Subcutaneous adipose tissue (tissue), 4 donors: Measurements from ENCODE around the gene SLC11A1. TPM values are rescaled to one million over a fixed set of nuclear protein-coding genes. Genes with fewer than 3 reads are reported as not detected.

Source experiments
- CTCF ChIP-seq: fragments of 450-650 bp; IDR thresholded peaks from one replicate; pipeline ENCODE4 v1.5.1; 2016; ENCODE audit warnings: low read depth, mild to moderate bottlenecking, control low read depth, antibody characterized with exemption, moderate library complexity
- total RNA-seq, 4 donors: library from RNA; depleted of rRNA; stranded (reverse); fragments of >200 nt; gene quantifications; one replicate each; pipeline ENCODE4 v1.1.0, GENCODE V29; 2016

SLC11A1 gene
- total RNA-seq, 4 donors from 2014 or later = 50.5 to 103 (median 65.4) TPM

GRCh38 chr2:218367415-218368149, 14.5 kb upstream of the SLC11A1 start:
- no peak for TF ChIP-seq CTCF

- TF ChIP-seq CTCF = no peak
These were observed 13.9 kb upstream of the SLC11A1 start for GRCh38 chr2:218368150-218368528.

GRCh38 chr2:218368621-218369153, 13.4 kb upstream of the SLC11A1 start:
- TF ChIP-seq CTCF = no peak

GRCh38 chr2:218369330-218369729, 12.7 kb upstream of the SLC11A1 start:
- TF ChIP-seq CTCF = no peak

GRCh38 chr2:218370410-218371063, 11.5 kb upstream of the SLC11A1 start:
- TF ChIP-seq CTCF = no peak

DNA sequence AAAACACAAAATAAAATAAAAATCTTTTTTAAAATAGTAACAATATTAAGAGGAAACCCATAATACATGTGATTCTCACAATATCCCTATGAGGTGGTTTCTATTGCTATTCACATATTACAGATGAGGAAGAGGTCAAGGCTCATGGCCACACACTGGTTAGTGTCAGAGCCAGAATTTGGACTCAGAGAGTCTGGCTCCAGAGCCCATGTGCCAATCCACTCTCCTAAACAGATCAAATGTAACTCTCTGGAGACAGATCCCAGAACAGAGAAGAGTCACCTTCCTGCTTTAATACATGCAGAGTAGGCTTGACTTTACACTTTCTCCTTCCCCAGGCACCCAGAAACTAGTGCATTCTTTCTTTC, 10.1 kb upstream of the SLC11A1 start:
- TF ChIP-seq CTCF = no peak

DNA sequence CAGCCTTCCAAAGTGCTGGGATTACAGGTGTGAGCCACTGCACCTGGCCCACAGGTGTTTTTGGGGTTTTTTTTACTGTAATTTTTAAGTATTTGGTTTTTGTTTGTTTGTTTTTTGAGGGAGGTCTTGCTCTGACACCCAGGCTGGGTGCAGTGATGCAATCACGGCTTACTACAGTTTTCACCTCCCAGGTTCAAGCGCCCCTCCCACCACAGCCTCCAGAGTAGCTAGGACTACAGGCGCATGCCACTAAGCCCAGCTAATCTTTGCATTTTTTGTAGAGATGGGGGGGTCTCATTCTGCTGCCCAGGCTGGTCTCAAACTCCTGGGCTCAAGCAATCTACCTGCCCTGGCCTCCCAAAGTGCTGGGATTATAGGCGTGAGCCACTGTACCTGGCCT, 7.3 kb upstream of the SLC11A1 start:
- no peak for TF ChIP-seq CTCF
